Measurements from ENCODE around the gene DEDD2. TPM values are rescaled to one million over a fixed set of nuclear protein-coding genes. Genes with fewer than 3 reads are reported as not detected.

The DEDD2 gene
- total RNA-seq, 1 donor from 2014 or later = 15.8 TPM

DNA sequence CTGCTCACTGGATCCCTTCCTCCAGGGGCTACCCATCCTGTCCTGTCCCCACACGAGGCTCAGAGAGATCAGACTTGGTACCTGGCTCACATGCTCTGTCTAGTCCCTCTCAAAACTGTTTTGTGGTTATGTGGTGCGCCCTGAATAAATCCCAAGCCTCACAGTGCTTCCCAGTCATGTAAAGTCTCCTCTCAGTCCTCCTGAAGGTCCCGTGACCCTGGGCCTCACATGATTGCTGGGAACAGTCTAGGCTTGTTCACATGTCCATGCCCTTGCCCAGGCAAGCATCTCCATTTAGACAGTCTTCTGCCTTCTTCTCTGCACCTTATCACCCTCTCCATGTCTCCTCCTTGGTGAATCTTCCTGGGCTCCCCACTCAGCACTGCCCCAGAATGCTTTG is 49.3 kb downstream of the DEDD2 start:
- H3K36me3 ChIP-seq = no peaks in the 10 kb centered on the region
- no peak overlapping the region for H3K27ac ChIP-seq (replicated peaks)
- intact Hi-C loops (cut with micrococcal nuclease) = no loop called here
- H3K4me3 ChIP-seq = no peak overlapping the region
- no peaks in the 10 kb centered on the region for H3K9me3 ChIP-seq (replicated peaks)
- TF ChIP-seq, protein P1, sequence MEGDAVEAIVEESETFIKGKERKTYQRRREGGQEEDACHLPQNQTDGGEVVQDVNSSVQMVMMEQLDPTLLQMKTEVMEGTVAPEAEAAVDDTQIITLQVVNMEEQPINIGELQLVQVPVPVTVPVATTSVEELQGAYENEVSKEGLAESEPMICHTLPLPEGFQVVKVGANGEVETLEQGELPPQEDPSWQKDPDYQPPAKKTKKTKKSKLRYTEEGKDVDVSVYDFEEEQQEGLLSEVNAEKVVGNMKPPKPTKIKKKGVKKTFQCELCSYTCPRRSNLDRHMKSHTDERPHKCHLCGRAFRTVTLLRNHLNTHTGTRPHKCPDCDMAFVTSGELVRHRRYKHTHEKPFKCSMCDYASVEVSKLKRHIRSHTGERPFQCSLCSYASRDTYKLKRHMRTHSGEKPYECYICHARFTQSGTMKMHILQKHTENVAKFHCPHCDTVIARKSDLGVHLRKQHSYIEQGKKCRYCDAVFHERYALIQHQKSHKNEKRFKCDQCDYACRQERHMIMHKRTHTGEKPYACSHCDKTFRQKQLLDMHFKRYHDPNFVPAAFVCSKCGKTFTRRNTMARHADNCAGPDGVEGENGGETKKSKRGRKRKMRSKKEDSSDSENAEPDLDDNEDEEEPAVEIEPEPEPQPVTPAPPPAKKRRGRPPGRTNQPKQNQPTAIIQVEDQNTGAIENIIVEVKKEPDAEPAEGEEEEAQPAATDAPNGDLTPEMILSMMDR (IDR thresholded peaks at IDR 0.05; ENCODE audit: borderline replicate concordance) = no peak
- H3K27me3 ChIP-seq (ENCODE audit: low read depth) = peaks cover 49% of the 10 kb centered on the region
- no peaks in the 10 kb centered on the region for H3K4me1 ChIP-seq
- no peak for DNase-seq

DNA sequence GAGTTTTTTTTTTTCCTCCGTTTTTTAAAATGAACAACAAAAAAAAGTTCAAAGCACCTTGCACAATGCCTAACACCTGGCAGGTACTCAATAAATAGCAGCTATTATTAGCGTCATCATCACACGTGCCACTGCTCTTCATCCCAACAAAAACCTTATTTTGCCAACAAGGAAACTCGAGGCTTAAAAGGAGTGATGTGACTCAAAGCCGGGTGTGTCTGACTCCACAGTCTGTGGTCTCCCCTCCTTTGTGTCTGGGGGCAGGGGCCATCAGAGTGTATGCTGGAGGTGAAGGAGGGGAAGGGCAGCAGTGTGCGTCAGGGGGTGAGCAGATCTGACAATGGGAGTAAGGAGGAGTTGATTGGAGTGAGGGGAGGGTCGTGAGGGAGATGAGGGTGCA is 51.2 kb downstream of the DEDD2 start:
- H3K27me3 ChIP-seq (ENCODE audit: low read depth) = peaks cover 51% of the 10 kb centered on the region
- DNase-seq = no peak
- no peaks in the 10 kb centered on the region for H3K9me3 ChIP-seq (replicated peaks)
- no peak overlapping the region for H3K27ac ChIP-seq (replicated peaks)
- H3K36me3 ChIP-seq = no peaks in the 10 kb centered on the region
- intact Hi-C loops (cut with micrococcal nuclease) = no loop called here
- no peaks in the 10 kb centered on the region for H3K4me1 ChIP-seq
- no peak overlapping the region for H3K4me3 ChIP-seq
- TF ChIP-seq, protein P1 (IDR thresholded peaks at IDR 0.05; ENCODE audit: borderline replicate concordance) = no peak

DNA sequence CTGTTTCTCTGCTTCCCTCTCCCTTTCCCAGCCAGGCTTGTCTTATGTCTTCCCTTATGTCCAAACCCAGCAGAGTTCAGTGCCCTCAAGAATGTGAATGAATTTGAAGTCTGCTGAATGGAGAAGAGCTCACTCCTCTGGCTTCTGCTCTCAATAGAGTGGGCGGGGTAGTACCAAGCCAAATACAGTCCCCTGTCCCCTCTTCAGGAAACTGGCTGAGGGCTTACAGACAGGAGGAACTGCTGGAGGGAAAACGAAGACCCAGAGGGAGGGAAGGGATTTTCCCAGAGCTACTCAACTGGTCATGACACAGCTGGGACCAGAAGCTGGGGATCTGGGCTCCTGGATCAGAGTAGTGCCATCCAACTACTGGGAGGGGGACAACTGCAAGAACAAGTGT is 52.3 kb downstream of the DEDD2 start:
- TF ChIP-seq, protein P1 (IDR thresholded peaks at IDR 0.05; ENCODE audit: borderline replicate concordance) = no peak
- intact Hi-C loops (cut with micrococcal nuclease) = no loop called here
- no peak for DNase-seq

DNA sequence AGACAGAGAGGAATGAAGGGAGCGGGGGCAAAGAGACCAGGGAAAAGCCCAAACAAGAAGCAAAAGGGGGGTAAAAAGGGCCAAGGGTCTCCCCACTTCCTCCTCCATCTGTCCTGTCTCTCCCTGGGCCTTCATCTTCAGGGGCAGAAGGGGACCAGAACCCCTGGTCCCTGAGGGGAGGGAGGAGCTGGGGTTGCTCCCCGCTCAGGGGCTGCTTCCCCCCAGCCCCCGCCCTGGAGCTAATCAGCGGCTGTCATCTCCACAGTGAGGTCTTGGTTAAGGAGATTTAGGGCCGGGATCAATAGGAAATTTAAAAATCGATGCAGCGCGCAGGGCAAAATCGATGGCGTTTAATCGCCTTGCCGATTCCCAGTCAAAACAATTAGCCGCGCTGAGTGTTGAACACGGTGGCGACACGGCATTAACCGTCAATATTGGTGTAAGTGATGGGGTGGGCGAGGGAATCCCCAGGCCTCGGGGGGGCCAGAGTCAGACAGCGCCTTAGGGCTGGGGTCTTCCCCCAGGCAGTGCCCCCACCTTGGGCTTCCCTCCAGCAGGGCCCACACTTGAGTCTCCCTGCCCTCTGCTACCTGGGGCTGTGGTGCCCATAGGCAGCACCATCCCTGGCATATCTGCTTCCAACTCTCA is 55.7 kb downstream of the DEDD2 start:
- H3K4me3 ChIP-seq = no peak overlapping the region
- H3K27me3 ChIP-seq (ENCODE audit: low read depth) = peaks cover 68% of the 10 kb centered on the region
- H3K36me3 ChIP-seq = no peaks in the 10 kb centered on the region
- no peak overlapping the region for H3K27ac ChIP-seq (replicated peaks)
- no peaks in the 10 kb centered on the region for H3K4me1 ChIP-seq
- DNase-seq = no peak
- intact Hi-C loops (cut with micrococcal nuclease) = no loop called here
- TF ChIP-seq, protein P1 (IDR thresholded peaks at IDR 0.05; ENCODE audit: borderline replicate concordance) = no peak
- no peaks in the 10 kb centered on the region for H3K9me3 ChIP-seq (replicated peaks)

More for the DNA sequence above, 52.3 kb downstream of the DEDD2 start:
- H3K9me3 ChIP-seq (replicated peaks) = no peaks in the 10 kb centered on the region
- H3K27ac ChIP-seq (replicated peaks) = no peak overlapping the region
- no peaks in the 10 kb centered on the region for H3K36me3 ChIP-seq
- H3K27me3 ChIP-seq (ENCODE audit: low read depth) = peaks cover 53% of the 10 kb centered on the region
- no peak overlapping the region for H3K4me3 ChIP-seq
- H3K4me1 ChIP-seq = no peaks in the 10 kb centered on the region

DNA sequence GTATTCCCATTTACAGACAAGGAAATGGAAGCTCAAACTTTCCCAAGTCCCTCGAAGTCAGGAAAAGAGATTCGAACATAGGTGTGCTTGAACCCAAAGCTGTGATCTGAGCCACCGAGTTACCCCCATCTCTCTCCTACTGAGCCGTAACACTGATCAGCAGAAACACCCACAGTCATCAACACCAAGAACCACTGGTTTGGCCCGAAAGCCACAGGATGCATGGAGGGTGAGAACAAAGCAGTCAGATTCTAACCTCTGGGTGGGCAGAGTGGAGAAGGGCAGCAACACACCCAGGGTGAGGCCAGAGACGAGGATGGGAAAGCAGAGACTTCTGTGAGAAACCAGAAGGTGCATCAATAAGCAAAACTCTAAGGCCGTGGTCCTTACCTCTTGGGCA is 57.5 kb downstream of the DEDD2 start:
- no peak for DNase-seq
- Histone ChIP-seq H3K4me3 (no peak overlapping the region), H3K4me1 (no peaks in the 10 kb centered on the region), H3K9me3 (replicated peaks) (no peaks in the 10 kb centered on the region), H3K27ac (replicated peaks) (no peak overlapping the region), H3K27me3 (ENCODE audit: low read depth) (peaks cover 80% of the 10 kb centered on the region), H3K36me3 (no peaks in the 10 kb centered on the region)
- intact Hi-C loops (cut with micrococcal nuclease) = no loop called here
- TF ChIP-seq, protein P1 (IDR thresholded peaks at IDR 0.05; ENCODE audit: borderline replicate concordance) = no peak

Measured in left ventricle myocardium inferior (tissue), 1 donor.